HepG2 (cell line): ENCODE measurements around the gene NTRK2. TPM values are rescaled to one million over a fixed set of nuclear protein-coding genes. Genes with fewer than 3 reads are reported as not detected.

Source experiments
- ATAC-seq: fragments of 200-7000 bp; cut with Tn5 transposase; 3 replicates; pipeline ENCODE4 v1.9.1; 2020; ENCODE audit warnings: mild to moderate bottlenecking, moderate library complexity
- BruUV-seq: library from RNA; stranded (reverse); fragments of 400-500 nt; replicated peaks from 2 replicates; lab custom pipeline; 2021; lab: Mats Ljungman, UMichigan
- CTCF ChIA-PET: fragments of 300-600 bp; formaldehyde crosslinking; extraction: SDS; loops from one replicate; lab custom pipeline; 2021; ENCODE audit warnings: low total read pairs, inconsistent platforms, low intra/inter-chr PET ratio; lab: Yijun Ruan, JAX
- POLR2A ChIA-PET: fragments of 350-600 bp; sonication (Branson Sonifier 250); formaldehyde crosslinking; loops from one replicate; lab custom pipeline; 2020; ENCODE audit warnings: antibody characterized with exemption, inconsistent platforms; lab: Yijun Ruan, JAX
- DNase-seq: peaks from one replicate; pipeline ENCODE4 v3.0.0-alpha.2; 2015; ENCODE audit warnings: low spot score
- FAIRE-seq: peaks from 3 replicates; lab custom pipeline; 2011; peaks lifted over from hg19 to GRCh38; lab: Jason Lieb, UNC
- H2AFZ ChIP-seq: one replicate; pipeline ENCODE4 v1.6.1; 2011; ENCODE audit warnings: low read length, inconsistent platforms
- H3K27ac ChIP-seq: fragments of 300-600 bp; 3 replicates; pipeline ENCODE4 v1.8.0; 2011; ENCODE audit warnings: mixed run types, mild to moderate bottlenecking, mixed read lengths, low read length, inconsistent platforms; ENCODE audit not compliant: insufficient read depth; ENCODE audit errors: extremely low read length
- H3K27me3 ChIP-seq, 2 experiments: fragments of 200-600 bp in 1 of 2; 2 replicates in 1 of 2; 3 replicates in 1 of 2; pipeline versions ENCODE4 v1.6.0 to v1.8.0; 2011; ENCODE audit warnings: low read length in 2 of 2, mild to moderate bottlenecking in 2 of 2, moderate library complexity in 2 of 2, inconsistent platforms in 1 of 2; ENCODE audit not compliant: insufficient read depth in 2 of 2, control insufficient read depth in 1 of 2
- H3K36me3 ChIP-seq, 2 experiments: fragments of 200-600 bp in 1 of 2; replicated peaks in 1 of 2; 2 replicates in 1 of 2; 3 replicates in 1 of 2; pipeline versions ENCODE4 v1.5.1 to v1.8.0; 2011; ENCODE audit warnings: low read length in 2 of 2, inconsistent platforms in 1 of 2; ENCODE audit not compliant: insufficient read depth in 2 of 2, control insufficient read depth in 1 of 2
- H3K4me1 ChIP-seq: 2 replicates; pipeline ENCODE4 v1.5.1; 2012; ENCODE audit warnings: low read length, inconsistent platforms; ENCODE audit not compliant: insufficient read depth
- H3K4me2 ChIP-seq: 2 replicates; pipeline ENCODE4 v1.6.0; 2011; ENCODE audit warnings: low read depth, low read length, inconsistent platforms
- H3K4me3 ChIP-seq, 3 experiments: fragments of 200-600 bp in 1 of 3; sonication (generic), shearing (Covaris generic) in 1 of 3; replicated peaks in 1 of 3; 2 replicates each; pipeline ENCODE4 v1.5.1; 2011 to 2016; ENCODE audit warnings: low read length in 3 of 3, inconsistent platforms in 2 of 3, low read depth in 2 of 3, mild to moderate bottlenecking in 2 of 3, control low read depth in 1 of 3, mixed read lengths in 1 of 3; ENCODE audit not compliant: insufficient read depth in 1 of 3
- H3K79me2 ChIP-seq: one replicate; pipeline ENCODE4 v1.6.1; 2011; ENCODE audit warnings: low read length, inconsistent platforms; ENCODE audit not compliant: insufficient read depth
- H3K9ac ChIP-seq: 2 replicates; pipeline ENCODE4 v1.6.0; 2011; ENCODE audit warnings: mild to moderate bottlenecking, low read depth, low read length, inconsistent platforms; ENCODE audit not compliant: insufficient read depth
- H3K9me3 ChIP-seq: 2 replicates; pipeline ENCODE4 v1.5.1; 2012; ENCODE audit warnings: mild to moderate bottlenecking, low read length
- H4K20me1 ChIP-seq: 2 replicates; pipeline ENCODE4 v1.6.0; 2011; ENCODE audit warnings: inconsistent platforms, mild to moderate bottlenecking, low read length, moderate library complexity; ENCODE audit not compliant: insufficient read depth
- KDM3A ChIP-seq: IDR thresholded peaks from 2 replicates; pipeline ENCODE4 v1.6.1; 2018; ENCODE audit warnings: low read depth, missing compliant biosample characterization
- NFE2L2 ChIP-seq: fragments of 150-350 bp; IDR thresholded peaks from 2 replicates; pipeline ENCODE4 v1.6.1; 2014; ENCODE audit warnings: low read length
- PITX1 ChIP-seq: sonication (generic); formaldehyde crosslinking; IDR thresholded peaks from 2 replicates; pipeline ENCODE4 v1.5.1; 2020; ENCODE audit warnings: mild to moderate bottlenecking, missing genetic modification reagents
- RBAK ChIP-seq: sonication (generic); formaldehyde crosslinking; IDR thresholded peaks from 2 replicates; pipeline ENCODE4 v1.5.1; 2020; ENCODE audit warnings: mild to moderate bottlenecking, missing genetic modification reagents
- RFXANK ChIP-seq: IDR thresholded peaks from 2 replicates; pipeline ENCODE4 v1.6.1; 2016
- ZNF3 ChIP-seq: IDR thresholded peaks from 2 replicates; pipeline ENCODE4 v1.7.0; 2017; ENCODE audit warnings: inconsistent platforms
- ZNF350 ChIP-seq: sonication (generic); formaldehyde crosslinking; IDR thresholded peaks from 2 replicates; pipeline ENCODE4 v1.4.0; 2020; ENCODE audit warnings: mild to moderate bottlenecking, low read depth, missing genetic modification reagents, borderline replicate concordance
- ZNF761 ChIP-seq: sonication (generic); formaldehyde crosslinking; conservative IDR thresholded peaks from 2 replicates; pipeline ENCODE4 v1.4.0; 2020; ENCODE audit warnings: mild to moderate bottlenecking, missing genetic modification reagents
- WGBS: methylation state at CpG from one replicate; pipeline ENCODE4 v1.1.6; 2017; ENCODE audit warnings: low lambda C conversion rate; 5-methylcytosine and 5-hydroxymethylcytosine counted together
- in situ Hi-C: cut with HindIII; loops from 2 replicates; pipeline ENCODE4 v1.10.0; 2017; ENCODE audit warnings: low pct_unique_long_range_greater_than_20kb; ENCODE audit not compliant: extremely low pct_ligation_motif_present
- intact Hi-C: fragments of 100-400 bp; cut with micrococcal nuclease; formaldehyde crosslinking; loops from one replicate; pipeline ENCODE4 v1.10.0; 2022; ENCODE audit not compliant: unreplicated experiment
- polyA plus RNA-seq, 8 experiments: library from polyadenylated mRNA; depleted of rRNA in 3 of 8; stranded (reverse) in 7 of 8; unstranded in 1 of 8; fragments of >200 nt; fragmentation: Illumina TruSeq in 4 of 8; extraction: Trizol in 4 of 8; gene quantifications; 2 replicates each; pipeline versions ENCODE4 v1.2.1 to v1.2.3, GENCODE V29; 2011 to 2016; ENCODE audit warnings: low read depth in 4 of 8, missing spikeins in 1 of 8, mixed read lengths in 1 of 8; ENCODE audit not compliant: insufficient read depth in 1 of 8
- total RNA-seq, 5 experiments: library from RNA; depleted of rRNA; stranded (reverse); fragments of >200 nt; fragmentation: Illumina TruSeq; extraction: Trizol; gene quantifications; 2 replicates each; pipeline ENCODE4 v1.2.3, GENCODE V29; 2016; ENCODE audit warnings: low read depth in 1 of 5
- TF ChIP-seq, protein P1 (sequence below): sonication (generic); formaldehyde crosslinking; IDR thresholded peaks from 2 replicates; pipeline ENCODE4 v1.5.0; 2020; ENCODE audit warnings: missing genetic modification reagents, mild to moderate bottlenecking, borderline replicate concordance
- TF ChIP-seq, protein P2 (sequence below): sonication (generic); formaldehyde crosslinking; IDR thresholded peaks from 2 replicates; pipeline ENCODE4 v1.8.0; 2023; ENCODE audit warnings: mild to moderate bottlenecking, missing genetic modification reagents
- TF ChIP-seq, protein P3 (sequence below): sonication (generic); formaldehyde crosslinking; IDR thresholded peaks from 2 replicates; pipeline ENCODE4 v1.9.0; 2021; ENCODE audit warnings: mild to moderate bottlenecking, missing genetic modification reagents

The NTRK2 gene
- total and polyA plus RNA-seq, 2 of the 13 experiments (the other 11 are each of a cell fraction or from before 2014, with no cell fraction given), result not detected

DNA sequence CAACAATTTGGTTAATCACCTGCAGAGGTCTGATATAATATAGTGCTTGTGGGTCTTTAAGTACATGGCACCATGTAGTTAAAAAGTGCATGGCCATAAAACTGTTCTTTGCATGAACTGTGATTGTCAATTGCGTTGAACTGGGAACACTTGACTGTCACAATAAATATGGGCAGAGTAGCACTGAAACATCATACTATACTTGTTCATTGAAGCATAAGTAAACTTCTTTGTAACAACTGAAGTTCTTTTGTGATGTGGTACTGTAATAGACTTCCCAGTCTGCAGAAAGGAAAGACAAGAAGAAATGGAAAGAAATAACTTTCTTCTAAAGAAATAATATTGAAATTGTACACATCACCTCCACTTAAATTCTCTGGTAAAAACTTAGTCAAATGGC, 9.8 kb upstream of the NTRK2 start:
- Histone ChIP-seq H3K27me3 (no peaks in the 10 kb centered on the region), H3K9me3 (no peaks in the 10 kb centered on the region), H3K27ac (no peak overlapping the region), H3K4me2 (no peak overlapping the region), H3K79me2 (no peaks in the 10 kb centered on the region), H2AFZ (no peak overlapping the region), H3K4me3 (no peak overlapping the region), H3K9ac (no peak overlapping the region), H4K20me1 (no peaks in the 10 kb centered on the region), H3K4me1 (no peaks in the 10 kb centered on the region), H3K36me3 (no peaks in the 10 kb centered on the region)
- no peak for TF ChIP-seq ZNF3 (CRISPR knock-in tag)
- DNase-seq, result no peak
- CTCF ChIA-PET, result no interaction called here
- BruUV-seq, result no TSS peak
- in situ Hi-C loops (no loop called here), intact Hi-C loops (no loop called here)
- POLR2A ChIA-PET, result no interaction called here
- 0% methylated on average over 1 of the region's 1 CpG for WGBS
- ATAC-seq, result no peak
- FAIRE-seq, result no peak

DNA sequence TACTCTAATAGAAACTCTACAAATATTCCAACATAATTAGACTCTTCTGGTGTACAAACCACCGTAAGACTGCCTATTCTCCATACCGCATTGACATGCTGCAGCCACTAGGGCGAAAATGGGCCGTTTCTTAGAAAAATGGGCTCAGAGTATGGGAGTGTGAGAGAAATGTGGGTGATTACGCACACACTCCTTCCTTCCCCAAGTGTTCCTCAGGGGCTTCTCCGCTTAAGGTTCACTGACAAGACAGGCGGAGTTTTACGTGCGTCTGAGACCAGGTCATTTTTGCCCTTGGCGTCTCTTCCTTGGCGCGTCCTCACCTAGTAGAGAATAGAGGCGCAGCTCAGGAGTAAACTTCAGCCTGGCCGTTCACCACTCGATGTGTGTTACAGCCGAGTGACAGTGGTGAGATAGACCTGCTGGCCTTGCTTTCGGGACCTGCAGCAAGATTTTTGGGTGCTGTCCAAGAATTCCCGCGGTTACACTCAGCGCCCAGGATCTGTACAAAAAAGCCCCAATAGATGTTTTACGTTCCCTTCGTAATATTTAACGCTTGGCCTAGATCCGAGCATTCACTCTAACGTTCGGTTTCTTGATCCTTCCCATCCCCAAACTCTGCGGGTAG, 1.8 kb upstream of the NTRK2 start:
- DNase-seq, result no peak
- 38% methylated on average over 27 of the region's 27 CpGs for WGBS
- CTCF ChIA-PET, result no interaction called here
- POLR2A ChIA-PET, result no interaction called here
- Histone ChIP-seq H3K4me2 (no peak overlapping the region; the same call in 1 of the 2 replicates), H3K27me3 (peaks cover 0 to 32% of the 10 kb centered on the region in 2 experiments; a peak in 2 of 5 replicates), H2AFZ (no peak overlapping the region), H4K20me1 (no peaks in the 10 kb centered on the region), H3K36me3 (no peaks in the 10 kb centered on the region), H3K4me1 (no peaks in the 10 kb centered on the region), H3K4me3 (no peak overlapping the region), H3K9ac (no peak overlapping the region), H3K9me3 (no peaks in the 10 kb centered on the region), H3K79me2 (no peaks in the 10 kb centered on the region), H3K27ac (no peak overlapping the region)
- ATAC-seq, result peak; percentile 68
- in situ Hi-C loops, result no loop called here
- no TSS peak for BruUV-seq
- intact Hi-C loops, result no loop called here
- no peak for FAIRE-seq
- TF ChIP-seq KDM3A (CRISPR knock-in tag) (no peak), RBAK (no peak), ZNF761 (CRISPR knock-in tag) (no peak), PITX1 (CRISPR knock-in tag) (no peak), ZNF350 (CRISPR knock-in tag) (no peak), RFXANK (CRISPR knock-in tag) (no peak), NFE2L2 (no peak)
- TF ChIP-seq, protein P1, sequence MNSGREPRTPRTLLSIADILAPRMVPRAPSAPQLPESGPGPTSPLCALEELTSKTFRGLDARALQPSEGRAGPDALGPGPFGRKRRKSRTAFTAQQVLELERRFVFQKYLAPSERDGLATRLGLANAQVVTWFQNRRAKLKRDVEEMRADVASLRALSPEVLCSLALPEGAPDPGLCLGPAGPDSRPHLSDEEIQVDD (CRISPR knock-in tag), result no peak
- TF ChIP-seq, protein P2, sequence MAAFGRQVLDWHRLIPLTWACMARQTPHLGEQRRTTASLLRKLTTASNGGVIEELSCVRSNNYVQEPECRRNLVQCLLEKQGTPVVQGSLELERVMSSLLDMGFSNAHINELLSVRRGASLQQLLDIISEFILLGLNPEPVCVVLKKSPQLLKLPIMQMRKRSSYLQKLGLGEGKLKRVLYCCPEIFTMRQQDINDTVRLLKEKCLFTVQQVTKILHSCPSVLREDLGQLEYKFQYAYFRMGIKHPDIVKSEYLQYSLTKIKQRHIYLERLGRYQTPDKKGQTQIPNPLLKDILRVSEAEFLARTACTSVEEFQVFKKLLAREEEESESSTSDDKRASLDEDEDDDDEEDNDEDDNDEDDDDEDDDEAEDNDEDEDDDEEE (CRISPR knock-in tag), result no peak
- TF ChIP-seq, protein P3, sequence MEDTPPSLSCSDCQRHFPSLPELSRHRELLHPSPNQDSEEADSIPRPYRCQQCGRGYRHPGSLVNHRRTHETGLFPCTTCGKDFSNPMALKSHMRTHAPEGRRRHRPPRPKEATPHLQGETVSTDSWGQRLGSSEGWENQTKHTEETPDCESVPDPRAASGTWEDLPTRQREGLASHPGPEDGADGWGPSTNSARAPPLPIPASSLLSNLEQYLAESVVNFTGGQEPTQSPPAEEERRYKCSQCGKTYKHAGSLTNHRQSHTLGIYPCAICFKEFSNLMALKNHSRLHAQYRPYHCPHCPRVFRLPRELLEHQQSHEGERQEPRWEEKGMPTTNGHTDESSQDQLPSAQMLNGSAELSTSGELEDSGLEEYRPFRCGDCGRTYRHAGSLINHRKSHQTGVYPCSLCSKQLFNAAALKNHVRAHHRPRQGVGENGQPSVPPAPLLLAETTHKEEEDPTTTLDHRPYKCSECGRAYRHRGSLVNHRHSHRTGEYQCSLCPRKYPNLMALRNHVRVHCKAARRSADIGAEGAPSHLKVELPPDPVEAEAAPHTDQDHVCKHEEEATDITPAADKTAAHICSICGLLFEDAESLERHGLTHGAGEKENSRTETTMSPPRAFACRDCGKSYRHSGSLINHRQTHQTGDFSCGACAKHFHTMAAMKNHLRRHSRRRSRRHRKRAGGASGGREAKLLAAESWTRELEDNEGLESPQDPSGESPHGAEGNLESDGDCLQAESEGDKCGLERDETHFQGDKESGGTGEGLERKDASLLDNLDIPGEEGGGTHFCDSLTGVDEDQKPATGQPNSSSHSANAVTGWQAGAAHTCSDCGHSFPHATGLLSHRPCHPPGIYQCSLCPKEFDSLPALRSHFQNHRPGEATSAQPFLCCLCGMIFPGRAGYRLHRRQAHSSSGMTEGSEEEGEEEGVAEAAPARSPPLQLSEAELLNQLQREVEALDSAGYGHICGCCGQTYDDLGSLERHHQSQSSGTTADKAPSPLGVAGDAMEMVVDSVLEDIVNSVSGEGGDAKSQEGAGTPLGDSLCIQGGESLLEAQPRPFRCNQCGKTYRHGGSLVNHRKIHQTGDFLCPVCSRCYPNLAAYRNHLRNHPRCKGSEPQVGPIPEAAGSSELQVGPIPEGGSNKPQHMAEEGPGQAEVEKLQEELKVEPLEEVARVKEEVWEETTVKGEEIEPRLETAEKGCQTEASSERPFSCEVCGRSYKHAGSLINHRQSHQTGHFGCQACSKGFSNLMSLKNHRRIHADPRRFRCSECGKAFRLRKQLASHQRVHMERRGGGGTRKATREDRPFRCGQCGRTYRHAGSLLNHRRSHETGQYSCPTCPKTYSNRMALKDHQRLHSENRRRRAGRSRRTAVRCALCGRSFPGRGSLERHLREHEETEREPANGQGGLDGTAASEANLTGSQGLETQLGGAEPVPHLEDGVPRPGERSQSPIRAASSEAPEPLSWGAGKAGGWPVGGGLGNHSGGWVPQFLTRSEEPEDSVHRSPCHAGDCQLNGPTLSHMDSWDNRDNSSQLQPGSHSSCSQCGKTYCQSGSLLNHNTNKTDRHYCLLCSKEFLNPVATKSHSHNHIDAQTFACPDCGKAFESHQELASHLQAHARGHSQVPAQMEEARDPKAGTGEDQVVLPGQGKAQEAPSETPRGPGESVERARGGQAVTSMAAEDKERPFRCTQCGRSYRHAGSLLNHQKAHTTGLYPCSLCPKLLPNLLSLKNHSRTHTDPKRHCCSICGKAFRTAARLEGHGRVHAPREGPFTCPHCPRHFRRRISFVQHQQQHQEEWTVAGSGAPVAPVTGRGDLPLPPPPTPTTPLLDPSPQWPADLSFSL, result no peak
